EH (cell line): ENCODE data around the gene COL4A1.

Source experiments
- DNase-seq: peaks from one replicate; pipeline ENCODE4 v3.0.0-alpha.2; 2015; ENCODE audit warnings: low read depth

COL4A1 gene

GRCh38 chr13:110274687-110275086, 32.3 kb downstream of the COL4A1 start:
- peak; percentile 39 for DNase-seq

- no peak for DNase-seq
Measured at GRCh38 chr13:110273254-110273653, 33.7 kb downstream of the COL4A1 start.

- no peak for DNase-seq
Measured at GRCh38 chr13:110272651-110273050, 34.3 kb downstream of the COL4A1 start.

GRCh38 chr13:110272227-110272626, 34.7 kb downstream of the COL4A1 start:
- DNase-seq: no peak

GRCh38 chr13:110271313-110271712, 35.6 kb downstream of the COL4A1 start:
- no peak for DNase-seq

- no peak for DNase-seq
Measured at GRCh38 chr13:110270507-110270906, 36.5 kb downstream of the COL4A1 start.

- no peak for DNase-seq
Measured at GRCh38 chr13:110269509-110270185, 37.3 kb downstream of the COL4A1 start.

GRCh38 chr13:110268576-110269185, 38.3 kb downstream of the COL4A1 start:
- no peak for DNase-seq

GRCh38 chr13:110268061-110268460, 38.9 kb downstream of the COL4A1 start:
- DNase-seq: no peak

GRCh38 chr13:110266983-110267382, 40.0 kb downstream of the COL4A1 start:
- no peak for DNase-seq

GRCh38 chr13:110266431-110266809, 40.5 kb downstream of the COL4A1 start:
- no peak for DNase-seq

- peak; percentile 43 for DNase-seq
Measured at GRCh38 chr13:110265682-110266430, 41.1 kb downstream of the COL4A1 start.

- DNase-seq: no peak
Measured at GRCh38 chr13:110265341-110265681, 41.6 kb downstream of the COL4A1 start.

GRCh38 chr13:110264685-110265275, 42.2 kb downstream of the COL4A1 start:
- no peak for DNase-seq

GRCh38 chr13:110263888-110264287, 43.1 kb downstream of the COL4A1 start:
- no peak for DNase-seq

GRCh38 chr13:110263404-110263803, 43.6 kb downstream of the COL4A1 start:
- no peak for DNase-seq

- DNase-seq: no peak
Measured at GRCh38 chr13:110262508-110263291, 44.3 kb downstream of the COL4A1 start.

GRCh38 chr13:110262082-110262436, 44.9 kb downstream of the COL4A1 start:
- DNase-seq: no peak

GRCh38 chr13:110261166-110262081, 45.5 kb downstream of the COL4A1 start:
- DNase-seq: no peak

GRCh38 chr13:110259651-110260050, 47.3 kb downstream of the COL4A1 start:
- DNase-seq: no peak
